ENCODE data around the gene MAFB. TPM values are rescaled to one million over a fixed set of nuclear protein-coding genes. Genes with fewer than 3 reads are reported as not detected.

Gene MAFB
- total RNA-seq, 1 donor from 2014 or later, result 31.9 TPM

GRCh38 chr20:40686893-40687292, 2.1 kb downstream of the MAFB start:
- Mint-ChIP-seq H3K4me3 (ENCODE audit: unreplicated experiment) (peak overlapping the region; percentile 92), H3K9me3 (ENCODE audit: unreplicated experiment) (no peaks in the 10 kb centered on the region), H3K4me1 (ENCODE audit: unreplicated experiment) (peaks cover 61% of the 10 kb centered on the region), H3K27me3 (ENCODE audit: unreplicated experiment) (peaks cover 18% of the 10 kb centered on the region), H3K27ac (ENCODE audit: unreplicated experiment) (no peak overlapping the region), H3K36me3 (ENCODE audit: unreplicated experiment) (peaks cover 5% of the 10 kb centered on the region)
- DNase-seq (ENCODE audit: extremely low spot score, unreplicated experiment), result no peak
- no peak for TF ChIP-seq CTCF (IDR thresholded peaks at IDR 0.05)

- Mint-ChIP-seq H3K4me1 (ENCODE audit: unreplicated experiment) (peaks cover 62% of the 10 kb centered on the region), H3K27me3 (ENCODE audit: unreplicated experiment) (peaks cover 15% of the 10 kb centered on the region), H3K4me3 (ENCODE audit: unreplicated experiment) (peak overlapping the region; percentile 92), H3K27ac (ENCODE audit: unreplicated experiment) (no peak overlapping the region), H3K9me3 (ENCODE audit: unreplicated experiment) (no peaks in the 10 kb centered on the region), H3K36me3 (ENCODE audit: unreplicated experiment) (peaks cover 5% of the 10 kb centered on the region)
- no peak for DNase-seq (ENCODE audit: extremely low spot score, unreplicated experiment)
- TF ChIP-seq CTCF (IDR thresholded peaks at IDR 0.05), result no peak
Observed at GRCh38 chr20:40686434-40686882, 2.6 kb downstream of the MAFB start.

GRCh38 chr20:40685349-40685748, 3.7 kb downstream of the MAFB start:
- TF ChIP-seq CTCF (IDR thresholded peaks at IDR 0.05), result no peak

DNA sequence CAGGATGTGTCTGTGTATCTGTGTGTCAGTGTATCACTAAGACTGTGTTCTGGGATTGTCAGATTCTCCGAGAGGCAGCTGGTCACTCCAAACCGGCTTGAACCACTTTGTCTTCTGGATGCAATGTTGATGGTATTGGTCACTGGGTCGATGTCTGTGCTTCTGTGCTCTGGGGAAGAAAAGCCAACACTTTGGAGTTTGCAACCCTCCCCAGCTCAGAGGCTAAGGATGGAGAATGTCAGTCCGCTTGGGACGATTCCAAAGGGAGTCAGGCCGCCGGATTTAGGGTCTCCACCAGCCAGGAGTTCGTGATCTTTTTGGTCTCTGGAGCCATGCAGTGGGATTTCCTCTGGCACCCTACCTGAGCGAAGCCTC, 5.2 kb downstream of the MAFB start:
- Mint-ChIP-seq H3K27ac (ENCODE audit: unreplicated experiment) (no peak overlapping the region), H3K27me3 (ENCODE audit: unreplicated experiment) (peaks cover 9% of the 10 kb centered on the region), H3K4me1 (ENCODE audit: unreplicated experiment) (peaks cover 55% of the 10 kb centered on the region), H3K36me3 (ENCODE audit: unreplicated experiment) (peaks cover 5% of the 10 kb centered on the region), H3K4me3 (ENCODE audit: unreplicated experiment) (peak overlapping the region; percentile 76), H3K9me3 (ENCODE audit: unreplicated experiment) (no peaks in the 10 kb centered on the region)
- DNase-seq (ENCODE audit: extremely low spot score, unreplicated experiment), result no peak
- no peak for TF ChIP-seq CTCF (IDR thresholded peaks at IDR 0.05)

More at GRCh38 chr20:40685349-40685748, 3.7 kb downstream of the MAFB start:
- Mint-ChIP-seq H3K36me3 (ENCODE audit: unreplicated experiment) (peaks cover 5% of the 10 kb centered on the region), H3K27me3 (ENCODE audit: unreplicated experiment) (peaks cover 9% of the 10 kb centered on the region), H3K4me1 (ENCODE audit: unreplicated experiment) (peaks cover 58% of the 10 kb centered on the region), H3K4me3 (ENCODE audit: unreplicated experiment) (peak overlapping the region; percentile 92), H3K9me3 (ENCODE audit: unreplicated experiment) (no peaks in the 10 kb centered on the region), H3K27ac (ENCODE audit: unreplicated experiment) (no peak overlapping the region)
- no peak for DNase-seq (ENCODE audit: extremely low spot score, unreplicated experiment)

GRCh38 chr20:40683221-40683893, 5.7 kb downstream of the MAFB start:
- Mint-ChIP-seq H3K27me3 (ENCODE audit: unreplicated experiment) (peaks cover 14% of the 10 kb centered on the region), H3K4me1 (ENCODE audit: unreplicated experiment) (peaks cover 52% of the 10 kb centered on the region), H3K4me3 (ENCODE audit: unreplicated experiment) (peak overlapping the region; percentile 76), H3K27ac (ENCODE audit: unreplicated experiment) (peak overlapping the region; percentile 69), H3K36me3 (ENCODE audit: unreplicated experiment) (peaks cover 5% of the 10 kb centered on the region), H3K9me3 (ENCODE audit: unreplicated experiment) (no peaks in the 10 kb centered on the region)
- no peak for DNase-seq (ENCODE audit: extremely low spot score, unreplicated experiment)
- TF ChIP-seq CTCF (IDR thresholded peaks at IDR 0.05), result no peak

All from osteocyte (in vitro differentiated cells).